Measurements from ENCODE around the gene PRKCH.

PRKCH gene

GRCh38 chr14:61421212-61421923, 100.0 kb downstream of the PRKCH start:
- DNase-seq (ENCODE audit: low read depth in 2 of 2) = no peak

DNA sequence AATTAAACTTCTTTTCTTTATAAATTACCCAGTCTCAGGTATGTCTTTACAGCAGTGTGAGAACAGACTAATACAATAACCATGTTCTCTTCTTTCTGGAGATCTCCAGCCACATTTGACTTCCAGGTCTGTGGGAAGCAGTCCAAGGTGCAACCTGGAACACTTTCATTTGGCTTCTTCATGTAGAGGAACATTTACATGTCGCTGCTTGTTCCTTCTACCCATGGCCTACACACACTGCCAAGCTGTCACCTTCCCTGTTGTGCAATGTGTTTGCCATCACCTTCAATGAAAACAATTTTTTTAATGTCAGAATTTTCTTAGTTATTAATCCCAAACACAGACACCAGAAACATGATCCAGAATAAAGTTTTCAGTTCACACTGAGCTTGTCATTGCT, 104.7 kb downstream of the PRKCH start:
- DNase-seq (ENCODE audit: low read depth in 2 of 2) = no peak

DNA sequence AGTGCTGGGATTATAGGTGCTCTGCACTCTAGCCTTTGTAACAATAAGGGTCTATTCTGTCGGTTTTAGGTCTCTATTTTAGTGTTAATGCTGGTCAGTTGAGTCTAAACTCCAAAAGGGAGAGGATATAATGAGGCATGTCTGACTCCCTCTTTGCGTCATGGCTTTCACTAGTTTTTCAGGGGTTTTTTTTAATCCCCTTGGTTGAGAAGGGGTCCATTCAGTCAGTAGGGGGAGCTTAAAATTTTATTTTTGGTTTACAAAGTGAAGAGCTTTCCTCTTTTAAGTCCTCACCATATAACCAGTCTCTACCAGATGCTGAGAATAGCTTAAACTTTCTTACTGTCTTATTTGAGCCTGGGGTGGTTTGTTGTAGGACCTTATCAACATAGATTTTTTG, 106.9 kb downstream of the PRKCH start:
- no peak for DNase-seq (ENCODE audit: low read depth in 2 of 2)

DNA sequence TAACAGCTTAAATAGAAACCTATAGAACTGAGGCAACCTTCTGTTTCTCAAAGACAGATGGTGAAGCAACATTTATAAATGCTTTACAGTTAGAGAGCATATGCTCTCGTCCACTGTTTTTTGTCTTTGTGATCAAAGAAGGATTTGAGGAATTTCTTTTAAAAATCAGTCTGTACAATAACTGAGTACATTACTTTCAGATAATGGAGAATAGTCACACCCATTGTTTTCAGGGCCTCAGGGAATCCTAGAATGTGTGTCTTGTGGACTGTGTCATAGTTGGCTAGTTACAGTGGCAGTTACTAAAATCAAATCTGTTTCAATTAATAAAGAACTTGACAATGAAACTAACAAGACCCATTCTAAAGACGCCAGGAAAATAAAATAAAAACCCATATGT, 107.9 kb downstream of the PRKCH start:
- DNase-seq (ENCODE audit: low read depth in 2 of 2) = no peak

GRCh38 chr14:61430066-61430757, 108.8 kb downstream of the PRKCH start:
- DNase-seq (ENCODE audit: low read depth in 2 of 2) = no peak

DNA sequence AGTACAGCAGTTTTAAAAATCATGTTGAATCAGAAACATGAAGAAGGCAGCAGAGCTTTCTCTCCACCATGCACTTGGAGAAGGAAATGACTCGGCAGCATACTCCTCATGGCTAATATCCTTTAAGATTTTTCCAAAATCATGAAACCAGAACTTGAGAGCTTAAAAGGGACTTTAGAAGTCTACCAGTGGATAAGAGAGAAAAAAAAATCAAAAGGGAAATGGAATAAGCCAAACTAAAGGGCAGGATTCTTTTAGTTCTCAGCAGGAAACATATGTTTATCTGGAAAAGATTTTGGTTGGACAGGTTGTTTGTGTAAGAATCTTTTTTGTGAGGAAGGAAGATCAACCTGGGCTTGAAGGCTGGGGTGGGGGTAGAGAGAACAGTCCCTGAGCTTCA, 111.8 kb downstream of the PRKCH start:
- DNase-seq (ENCODE audit: low read depth in 2 of 2) = no peak

DNA sequence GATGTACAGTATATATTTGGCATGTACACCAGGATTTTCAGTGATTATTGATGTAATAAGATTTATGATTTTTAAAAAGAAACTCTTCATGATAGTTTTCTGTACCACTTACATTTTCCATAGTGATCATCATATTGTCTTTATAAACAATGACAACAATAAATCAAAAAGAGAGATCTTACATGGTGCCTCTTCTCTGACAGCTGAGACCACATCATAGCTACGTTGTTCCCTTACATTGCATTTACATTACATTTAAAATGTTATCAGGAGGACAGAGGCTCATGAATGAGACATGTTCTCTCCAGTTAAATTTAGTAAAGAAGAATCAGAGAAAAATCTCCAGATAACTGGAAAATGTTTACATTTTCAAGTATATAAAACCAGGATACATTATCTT, 112.4 kb downstream of the PRKCH start:
- no peak for DNase-seq (ENCODE audit: low read depth in 2 of 2)

- DNase-seq (ENCODE audit: low read depth in 2 of 2) = no peak
Observed at GRCh38 chr14:61434311-61434710, 112.9 kb downstream of the PRKCH start.

- no peak for DNase-seq (ENCODE audit: low read depth in 2 of 2)
Observed at GRCh38 chr14:61435563-61436337, 114.4 kb downstream of the PRKCH start.

GRCh38 chr14:61437381-61437780, 116.0 kb downstream of the PRKCH start:
- no peak for DNase-seq (ENCODE audit: low read depth in 2 of 2)

DNA sequence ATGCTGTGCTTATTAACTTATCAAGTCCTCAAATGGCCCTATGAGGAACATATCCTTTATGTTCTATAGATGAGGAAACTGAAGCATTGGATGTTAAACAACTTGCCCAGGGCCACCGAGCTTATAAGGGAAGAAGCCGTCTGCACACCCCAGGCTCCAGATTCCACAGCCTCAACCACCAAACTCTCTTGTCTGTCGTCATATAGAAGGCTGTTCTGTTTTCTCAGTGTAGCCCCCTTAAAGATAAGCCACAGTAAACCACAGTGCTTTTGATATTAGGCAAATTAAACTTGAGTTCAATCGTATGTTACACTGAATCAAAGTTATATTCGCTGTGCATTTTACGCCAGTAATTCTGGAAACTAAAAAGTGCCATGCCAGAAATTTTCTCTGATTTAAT, 116.7 kb downstream of the PRKCH start:
- no peak for DNase-seq (ENCODE audit: low read depth in 2 of 2)

GRCh38 chr14:61438497-61438859, 117.1 kb downstream of the PRKCH start:
- no peak for DNase-seq (ENCODE audit: low read depth in 2 of 2)

GRCh38 chr14:61438860-61439765, 117.7 kb downstream of the PRKCH start:
- DNase-seq (ENCODE audit: low read depth in 2 of 2) = no peak

- no peak for DNase-seq (ENCODE audit: low read depth in 2 of 2)
Observed at GRCh38 chr14:61439779-61440418, 118.5 kb downstream of the PRKCH start.

GRCh38 chr14:61443481-61443880, 122.1 kb downstream of the PRKCH start:
- DNase-seq (ENCODE audit: low read depth in 2 of 2) = no peak

DNA sequence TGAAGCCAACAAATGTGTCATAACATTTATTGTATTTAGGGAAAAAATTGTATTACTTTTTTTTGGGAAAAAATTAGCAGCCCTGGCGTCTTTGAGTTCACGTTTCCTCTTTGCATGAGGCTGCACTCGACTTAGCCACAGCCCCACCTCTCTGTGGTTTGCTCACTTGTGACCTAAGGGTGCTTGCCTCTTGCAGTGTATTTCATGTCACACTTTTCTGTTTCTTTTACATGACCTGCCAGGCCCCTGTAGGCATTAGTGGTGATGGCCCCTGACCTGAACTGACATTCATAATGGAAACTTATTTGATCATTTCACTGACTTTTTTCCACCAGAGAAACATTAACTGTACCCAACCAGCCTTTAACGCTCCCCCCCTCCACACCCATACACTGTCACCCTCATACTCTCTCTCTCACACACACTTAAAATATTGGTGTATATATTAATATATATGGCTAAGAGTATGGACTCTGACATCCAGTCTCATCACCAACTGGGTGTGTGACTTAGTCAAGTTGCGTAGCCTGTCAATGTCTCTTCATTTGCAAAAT, 122.9 kb downstream of the PRKCH start:
- no peak for DNase-seq (ENCODE audit: low read depth in 2 of 2)

- DNase-seq (ENCODE audit: low read depth in 2 of 2) = no peak
Observed at GRCh38 chr14:61451491-61451890, 130.1 kb downstream of the PRKCH start.

- no peak for DNase-seq (ENCODE audit: low read depth in 2 of 2)
Observed at GRCh38 chr14:61451891-61452400, 130.6 kb downstream of the PRKCH start.

DNA sequence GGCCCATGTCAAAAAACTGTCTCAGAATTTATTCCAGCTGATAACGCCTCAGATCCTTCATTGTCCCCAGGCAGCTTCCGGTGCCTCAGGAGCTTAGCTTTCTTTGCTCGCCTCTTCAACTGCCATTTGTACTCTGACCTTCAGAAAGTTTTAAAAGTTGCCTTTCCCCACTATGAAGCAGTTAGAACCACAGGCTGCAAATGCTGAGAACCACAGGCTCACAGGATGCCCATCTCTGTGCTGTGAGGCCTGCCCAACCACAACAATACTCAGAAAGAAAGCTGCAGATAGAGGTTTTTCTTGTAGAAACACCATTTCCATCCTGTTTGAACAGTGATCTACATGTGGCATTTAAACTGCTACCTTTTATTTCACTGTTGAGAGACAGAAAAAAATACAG, 131.1 kb downstream of the PRKCH start:
- no peak for DNase-seq (ENCODE audit: low read depth in 2 of 2)

GRCh38 chr14:61453103-61453767, 131.9 kb downstream of the PRKCH start:
- no peak for DNase-seq (ENCODE audit: low read depth in 2 of 2)

All from fibroblast of skin of left quadriceps (primary cell).